SU-DHL-6 (cell line): ENCODE data around the gene CSPG4.

ENCODE experiments used
- H2AFZ ChIP-seq: fragments of 200-600 bp; sonication (generic); 2 replicates; pipeline ENCODE4 v1.6.1; 2014; ENCODE audit warnings: low read depth, mild to moderate bottlenecking, moderate library complexity, mixed read lengths, antibody characterized with exemption, low read length; ENCODE audit not compliant: severe bottlenecking
- H3F3A ChIP-seq: fragments of 200-600 bp; shearing (Covaris generic); 2 replicates; pipeline ENCODE4 v1.6.0; 2016; ENCODE audit warnings: antibody characterized with exemption, mild to moderate bottlenecking; ENCODE audit not compliant: insufficient read depth
- H3K27ac ChIP-seq: fragments of 200-600 bp; sonication (generic); 2 replicates; pipeline ENCODE4 v1.5.1; 2016; ENCODE audit warnings: low read depth, mild to moderate bottlenecking, low read length, moderate library complexity, mixed read lengths
- H3K27me3 ChIP-seq: fragments of 200-600 bp; sonication (generic), shearing (Covaris generic); 2 replicates; pipeline ENCODE4 v1.6.0; 2014; ENCODE audit warnings: mild to moderate bottlenecking, low read length
- H3K36me3 ChIP-seq: fragments of 200-600 bp; sonication (generic); 2 replicates; pipeline ENCODE4 v1.6.1; 2014; ENCODE audit warnings: mild to moderate bottlenecking, low read length, mixed read lengths
- H3K4me2 ChIP-seq: fragments of 300-600, 200-600 bp; shearing (Covaris generic), sonication (generic); 2 replicates; pipeline ENCODE4 v1.6.0; 2014; ENCODE audit warnings: low read length, low read depth, mild to moderate bottlenecking; ENCODE audit not compliant: poor library complexity, severe bottlenecking
- H3K4me3 ChIP-seq: fragments of 200-600 bp; sonication (generic); 2 replicates; pipeline ENCODE4 v1.5.1; 2014; ENCODE audit warnings: antibody characterized with exemption, low read length, mild to moderate bottlenecking, mixed read lengths; ENCODE audit not compliant: insufficient read depth, poor library complexity, severe bottlenecking
- H3K79me2 ChIP-seq: fragments of 200-600 bp; sonication (generic); 2 replicates; pipeline ENCODE4 v1.6.1; 2014; ENCODE audit warnings: mild to moderate bottlenecking, low read length, moderate library complexity; ENCODE audit not compliant: insufficient read depth
- H3K9ac ChIP-seq: fragments of 200-600 bp; sonication (generic); 2 replicates; pipeline ENCODE4 v1.7.0; 2014; ENCODE audit warnings: mild to moderate bottlenecking, low read length
- H3K9me2 ChIP-seq: fragments of 200-600 bp; sonication (generic); replicated peaks from 2 replicates; pipeline ENCODE4 v1.6.1; 2014; ENCODE audit warnings: low read length; ENCODE audit not compliant: insufficient read depth
- H3K9me3 ChIP-seq: fragments of 200-600 bp; sonication (generic); 2 replicates; pipeline ENCODE4 v1.6.1; 2014; ENCODE audit warnings: low read length, mixed read lengths; ENCODE audit not compliant: insufficient read depth
- H4K20me1 ChIP-seq: fragments of 200-600 bp; sonication (generic); 2 replicates; pipeline ENCODE4 v1.6.1; 2014; ENCODE audit warnings: low read depth, mild to moderate bottlenecking, antibody characterized with exemption, low read length, moderate library complexity, mixed read lengths
- CTCF ChIP-seq: fragments of 200-600 bp; sonication (generic); IDR thresholded peaks from one replicate; pipeline ENCODE4 v1.5.1; 2017; ENCODE audit warnings: antibody characterized with exemption, mild to moderate bottlenecking, low read length, moderate library complexity; ENCODE audit not compliant: insufficient read depth, poor library complexity, severe bottlenecking
- EZH2phosphoT487 ChIP-seq: fragments of 200-600 bp; sonication (generic), shearing (Covaris generic); conservative IDR thresholded peaks from 2 replicates; pipeline ENCODE4 v1.6.1; 2018; ENCODE audit warnings: mild to moderate bottlenecking, antibody characterized with exemption, low read length, moderate library complexity, mixed read lengths

CSPG4 gene

GRCh38 chr15:75696311-75696720 is 16.3 kb downstream of the CSPG4 start:
- Histone ChIP-seq H4K20me1 (no peaks in the 10 kb centered on the region), H3K27me3 (no peaks in the 10 kb centered on the region), H3K9me2 (no peaks in the 10 kb centered on the region)

DNA sequence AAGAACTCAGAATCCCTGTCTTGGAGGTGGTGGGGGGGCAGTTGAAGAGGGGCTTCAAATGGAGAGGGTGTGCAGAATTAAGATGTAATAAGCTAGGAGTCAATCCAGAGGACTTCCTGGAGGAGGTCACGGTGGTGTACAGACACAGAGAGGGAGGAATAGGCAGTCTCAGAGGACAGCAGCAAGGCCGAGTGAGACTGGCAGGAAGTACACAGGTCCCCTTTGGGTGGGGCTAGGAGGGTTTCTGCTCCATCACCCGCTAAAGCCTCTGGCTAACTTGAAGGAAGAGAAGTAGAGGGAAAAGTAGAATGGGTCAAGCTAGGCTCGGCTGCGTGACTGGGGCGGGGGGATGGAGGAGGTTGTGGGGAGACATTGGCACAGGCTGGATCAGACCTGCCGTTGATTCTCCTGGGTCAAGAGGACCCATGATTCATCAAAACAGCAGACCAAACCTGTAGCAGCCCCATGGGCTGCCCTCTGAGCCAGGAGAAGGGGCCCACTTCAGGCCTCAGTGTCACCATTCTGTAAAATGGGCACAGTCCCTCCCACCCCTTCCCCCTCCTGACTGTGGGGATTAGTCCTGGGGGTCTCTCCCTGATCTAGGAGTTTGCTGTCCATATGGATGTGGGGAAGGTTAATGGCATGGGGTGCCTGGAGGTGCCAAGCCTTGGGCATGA is 16.9 kb downstream of the CSPG4 start:
- no peak overlapping the region for H3K4me3 ChIP-seq
- no peak overlapping the region for H2AFZ ChIP-seq
- no peaks in the 10 kb centered on the region for H3K9me3 ChIP-seq
- TF ChIP-seq CTCF (no peak), EZH2phosphoT487 (no peak)
- no peak overlapping the region for H3K4me2 ChIP-seq
- no peak overlapping the region for H3K9ac ChIP-seq
- H3K36me3 ChIP-seq: no peaks in the 10 kb centered on the region
- H3K27me3 ChIP-seq: no peaks in the 10 kb centered on the region
- H3F3A ChIP-seq: no peaks in the 10 kb centered on the region
- no peaks in the 10 kb centered on the region for H3K79me2 ChIP-seq
- no peaks in the 10 kb centered on the region for H4K20me1 ChIP-seq
- H3K27ac ChIP-seq: no peak overlapping the region
- H3K9me2 ChIP-seq: no peaks in the 10 kb centered on the region

More at GRCh38 chr15:75696311-75696720, 16.3 kb downstream of the CSPG4 start:
- Histone ChIP-seq H3K79me2 (no peaks in the 10 kb centered on the region), H3K4me3 (no peak overlapping the region), H2AFZ (no peak overlapping the region), H3K36me3 (no peaks in the 10 kb centered on the region), H3K27ac (no peak overlapping the region), H3K4me2 (no peak overlapping the region), H3K9ac (no peak overlapping the region), H3F3A (no peaks in the 10 kb centered on the region), H3K9me3 (no peaks in the 10 kb centered on the region)
- TF ChIP-seq EZH2phosphoT487 (no peak), CTCF (no peak)

- H3K4me2 ChIP-seq: no peak overlapping the region
Measured at GRCh38 chr15:75695220-75695619, 17.4 kb downstream of the CSPG4 start.

More at GRCh38 chr15:75695220-75695619, 17.4 kb downstream of the CSPG4 start:
- H4K20me1 ChIP-seq: no peaks in the 10 kb centered on the region
- no peaks in the 10 kb centered on the region for H3K79me2 ChIP-seq
- H3K27me3 ChIP-seq: no peaks in the 10 kb centered on the region
- no peaks in the 10 kb centered on the region for H3K36me3 ChIP-seq
- H2AFZ ChIP-seq: no peak overlapping the region
- no peaks in the 10 kb centered on the region for H3F3A ChIP-seq
- no peaks in the 10 kb centered on the region for H3K9me2 ChIP-seq
- no peaks in the 10 kb centered on the region for H3K9me3 ChIP-seq
- no peak overlapping the region for H3K9ac ChIP-seq
- H3K27ac ChIP-seq: no peak overlapping the region
- no peak overlapping the region for H3K4me3 ChIP-seq
- TF ChIP-seq CTCF (no peak), EZH2phosphoT487 (no peak)
